Hippocampal formation (tissue), 2 donors: ENCODE results near the gene TNK1.
A peak's percentile ranks its signal among the peaks of the same experiment; 100 is the strongest.
"Not testable (repeated sequence)": the region's sequence is repeated elsewhere in the genome, so short reads cannot be mapped to it uniquely, and the experiment has no call there.

Source experiments
- DNase-seq, 2 donors: peaks; one replicate each; lab custom pipeline; 2025; lab: John Stamatoyannopoulos, UW

TNK1 gene

DNA sequence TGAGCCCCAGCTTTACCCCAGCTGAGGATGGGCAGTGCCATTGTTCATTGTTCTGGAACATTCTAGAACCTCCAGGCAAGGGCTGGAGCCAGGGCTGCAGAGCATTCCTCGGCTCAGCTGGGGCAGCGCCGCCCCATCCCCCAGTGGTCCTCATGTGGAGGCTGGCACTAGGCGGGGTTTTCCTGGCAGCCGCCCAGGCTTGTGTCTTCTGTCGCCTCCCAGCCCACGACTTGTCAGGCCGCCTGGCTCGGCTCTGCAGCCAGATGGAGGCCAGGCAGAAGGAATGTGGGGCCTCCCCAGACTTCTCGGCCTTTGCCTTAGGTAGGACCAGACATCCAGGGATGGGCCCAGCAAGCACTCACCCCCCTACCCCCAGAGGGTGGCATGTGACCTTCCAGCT is 25.8 kb upstream of the TNK1 start, which contains the start of gene TMEM95:
TMEM95 (plus strand) TSS at position 104 of the 400 bp plus-strand sequence; CDS start at position 153, 49 bp downstream.
- peak in 1 of 2 donors; percentile 42 for DNase-seq

DNA sequence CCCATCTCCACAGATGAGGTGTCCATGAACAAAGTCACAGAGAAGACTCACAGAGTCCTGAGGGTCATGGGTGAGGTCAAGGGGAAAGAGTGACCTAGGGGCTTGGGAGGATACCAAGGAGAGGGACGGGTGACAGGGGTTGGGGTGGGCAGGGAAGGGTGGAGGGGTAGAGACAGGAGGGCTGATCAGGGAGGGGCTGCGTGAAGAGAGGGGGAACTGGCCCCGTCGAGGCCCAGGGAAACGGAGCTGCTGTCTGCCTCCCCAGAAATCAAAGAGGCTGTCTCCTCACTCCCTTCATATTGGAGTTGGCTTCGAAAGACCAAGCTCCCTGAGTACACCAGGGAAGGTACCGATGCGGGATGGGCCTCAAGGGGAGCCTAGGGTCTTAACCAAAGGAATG is 25.3 kb upstream of the TNK1 start:
- DNase-seq: no peak

- DNase-seq: peak in 1 of 2 donors; percentile 69
Measured at GRCh38 chr17:7356072-7356549, 24.8 kb upstream of the TNK1 start.

GRCh38 chr17:7356756-7357155 is 24.1 kb upstream of the TNK1 start:
- DNase-seq: no peak

- no peak for DNase-seq
Measured at GRCh38 chr17:7357381-7357780, 23.5 kb upstream of the TNK1 start.

- no peak for DNase-seq
Measured at GRCh38 chr17:7361906-7362305, 19.0 kb upstream of the TNK1 start.

DNA sequence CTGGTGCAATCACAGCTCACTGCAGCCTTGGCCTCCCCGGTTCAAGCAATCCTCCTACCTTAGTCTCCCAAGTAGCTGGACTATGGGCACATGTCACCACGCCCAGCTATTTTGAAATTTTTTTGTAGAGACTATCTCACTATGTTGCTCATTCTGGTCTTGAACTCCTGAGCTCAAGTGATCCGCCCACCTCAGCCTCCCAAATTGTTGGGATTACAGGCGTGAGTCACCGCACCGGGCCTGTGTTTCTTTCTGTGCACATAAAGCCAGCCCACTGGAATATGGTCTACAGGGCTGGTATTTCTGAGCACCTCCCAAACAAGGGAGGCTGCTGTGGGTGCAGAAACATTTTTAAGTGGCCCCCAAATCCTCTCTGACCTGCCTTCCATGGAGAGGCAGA is 17.6 kb upstream of the TNK1 start:
- no peak for DNase-seq

- DNase-seq: not testable (repeated sequence)
Measured at GRCh38 chr17:7365963-7366362, 14.9 kb upstream of the TNK1 start.

DNA sequence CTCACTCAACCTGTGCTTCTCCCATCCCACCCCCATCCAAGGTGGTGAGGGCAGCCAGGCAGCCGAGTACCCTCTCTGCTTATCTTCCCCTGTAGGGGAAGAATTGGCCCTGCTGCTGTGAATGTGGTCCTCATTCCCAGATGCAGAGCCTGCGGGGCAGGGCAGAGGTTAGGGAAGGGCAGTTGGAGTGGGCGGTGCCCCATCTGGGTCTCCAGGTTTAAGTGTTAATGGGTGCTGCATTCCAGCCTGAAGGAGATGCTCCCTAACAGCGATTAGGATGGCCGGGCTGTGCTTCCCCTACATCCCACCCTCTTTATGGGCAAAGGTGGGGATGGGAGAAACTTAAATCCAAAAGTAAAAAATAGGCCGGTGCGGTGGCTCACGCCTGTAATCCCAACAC is 13.8 kb upstream of the TNK1 start:
- DNase-seq: no peak

DNA sequence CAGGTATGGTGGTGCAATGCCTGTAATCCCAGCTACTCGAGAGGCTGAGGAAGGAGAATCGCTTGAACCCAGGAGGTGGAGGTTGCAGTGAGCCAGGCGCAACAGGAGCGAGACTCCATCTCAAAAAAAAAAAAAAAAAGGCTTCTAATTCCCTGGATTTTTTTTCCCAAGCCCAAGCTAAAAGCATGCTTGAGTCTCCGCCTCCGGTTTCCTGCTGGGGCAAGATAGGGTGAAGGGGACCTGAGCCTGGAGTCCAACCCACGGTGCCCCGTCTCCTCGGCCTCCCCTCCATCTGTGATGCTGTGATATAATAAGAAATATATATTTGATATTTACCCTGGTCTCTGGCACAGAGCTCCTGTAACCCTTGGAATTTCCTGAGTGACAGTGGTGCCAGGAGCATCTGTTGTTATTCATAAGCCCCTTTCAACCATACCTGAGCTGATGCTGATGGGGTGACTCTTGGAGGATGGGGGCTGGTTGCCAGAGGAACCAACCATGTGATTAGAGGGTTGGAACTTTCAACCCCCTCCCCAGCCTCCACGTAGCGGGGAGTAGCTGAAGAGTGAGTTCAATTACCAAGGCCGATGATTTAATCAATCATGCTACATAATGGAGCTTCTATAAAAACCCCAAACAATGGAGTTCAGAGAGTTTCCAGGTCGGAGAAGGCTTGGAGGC is 12.8 kb upstream of the TNK1 start:
- DNase-seq: no peak

- not testable (repeated sequence) for DNase-seq
Measured at GRCh38 chr17:7368599-7368994, 12.3 kb upstream of the TNK1 start.

DNA sequence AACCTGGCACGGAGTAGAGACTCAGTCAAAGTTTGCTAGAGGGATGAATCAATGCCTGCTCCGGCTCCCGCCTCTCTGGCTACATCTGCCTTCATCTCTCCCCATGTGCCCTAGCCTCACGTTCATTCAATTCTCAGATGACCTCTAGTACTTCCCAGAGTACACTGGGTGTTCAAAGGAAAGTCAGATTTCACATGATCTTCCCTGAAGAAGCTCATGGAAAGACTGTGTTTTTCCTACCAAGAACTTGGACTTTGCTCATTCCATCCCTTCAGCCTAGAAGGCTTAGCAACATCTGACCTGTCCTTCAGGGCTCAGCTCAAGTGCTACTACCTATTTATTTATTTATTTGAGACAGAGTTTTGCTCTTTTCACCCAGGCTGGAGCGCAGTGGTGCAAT is 11.1 kb upstream of the TNK1 start:
- DNase-seq: no peak

DNA sequence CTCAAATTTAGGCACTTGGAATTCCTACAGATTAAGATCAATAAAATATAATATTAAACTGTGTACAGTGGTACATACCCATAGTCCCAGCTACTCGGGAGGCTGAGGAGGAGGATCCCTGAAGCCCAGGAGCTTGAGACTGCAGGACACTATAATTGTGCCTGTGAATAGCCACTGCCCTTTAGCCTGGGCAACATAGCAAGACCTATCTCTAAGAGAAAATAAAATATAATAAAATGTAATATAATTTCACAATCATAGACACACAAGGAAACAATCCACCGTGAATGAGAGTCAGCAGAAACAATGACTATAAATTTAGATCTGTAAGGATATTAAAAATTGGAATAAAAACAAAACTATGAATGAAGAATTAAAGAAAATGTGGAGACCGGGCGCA is 10.0 kb upstream of the TNK1 start:
- no peak for DNase-seq

- no peak for DNase-seq
Measured at GRCh38 chr17:7374353-7374752, 6.5 kb upstream of the TNK1 start.

DNA sequence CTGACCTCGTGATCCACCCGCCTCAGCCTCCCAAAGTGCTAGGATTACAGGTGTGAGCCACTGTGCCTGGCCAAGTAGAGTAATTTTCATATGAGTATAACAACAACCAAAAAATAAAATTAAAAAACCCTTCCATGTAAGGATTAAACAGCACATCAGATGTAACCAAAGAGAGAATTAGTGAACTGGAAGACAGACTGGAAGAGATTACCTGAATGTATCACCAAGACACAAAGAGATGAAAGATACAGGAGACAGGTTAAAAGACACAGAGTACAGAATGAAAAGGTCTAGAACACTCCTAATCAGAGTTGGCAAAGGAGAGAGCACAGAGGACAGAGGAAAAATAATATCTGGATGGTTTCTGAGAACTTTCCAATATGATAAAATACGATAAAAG is 1.8 kb upstream of the TNK1 start:
- DNase-seq: no peak

GRCh38 chr17:7380321-7380720 is 568 bp upstream of the TNK1 start:
- no peak for DNase-seq

GRCh38 chr17:7382901-7383300 is 2.0 kb downstream of the TNK1 start:
- no peak for DNase-seq

DNA sequence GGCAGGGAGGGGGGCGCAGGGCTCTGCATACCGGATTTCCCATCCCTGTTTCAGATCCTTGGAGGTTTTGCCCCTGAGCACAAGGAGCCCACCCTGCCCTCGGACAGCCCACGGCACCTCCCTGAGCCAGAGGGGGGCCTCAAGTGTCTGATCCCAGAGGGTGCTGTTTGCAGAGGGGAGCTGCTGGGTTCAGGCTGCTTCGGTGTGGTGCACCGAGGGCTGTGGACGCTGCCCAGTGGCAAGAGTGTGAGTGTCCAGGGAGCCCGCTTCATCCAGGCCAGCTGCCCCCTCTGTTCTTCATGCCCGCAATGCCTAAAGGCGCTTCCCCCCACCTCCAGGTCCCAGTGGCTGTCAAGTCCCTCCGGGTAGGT is 2.5 kb downstream of the TNK1 start:
- no peak for DNase-seq

GRCh38 chr17:7383742-7384488 is 3.0 kb downstream of the TNK1 start:
- no peak for DNase-seq

GRCh38 chr17:7384489-7385081 is 3.7 kb downstream of the TNK1 start:
- DNase-seq: no peak

GRCh38 chr17:7388856-7389255 is 8.0 kb downstream of the TNK1 start:
- DNase-seq: no peak

DNA sequence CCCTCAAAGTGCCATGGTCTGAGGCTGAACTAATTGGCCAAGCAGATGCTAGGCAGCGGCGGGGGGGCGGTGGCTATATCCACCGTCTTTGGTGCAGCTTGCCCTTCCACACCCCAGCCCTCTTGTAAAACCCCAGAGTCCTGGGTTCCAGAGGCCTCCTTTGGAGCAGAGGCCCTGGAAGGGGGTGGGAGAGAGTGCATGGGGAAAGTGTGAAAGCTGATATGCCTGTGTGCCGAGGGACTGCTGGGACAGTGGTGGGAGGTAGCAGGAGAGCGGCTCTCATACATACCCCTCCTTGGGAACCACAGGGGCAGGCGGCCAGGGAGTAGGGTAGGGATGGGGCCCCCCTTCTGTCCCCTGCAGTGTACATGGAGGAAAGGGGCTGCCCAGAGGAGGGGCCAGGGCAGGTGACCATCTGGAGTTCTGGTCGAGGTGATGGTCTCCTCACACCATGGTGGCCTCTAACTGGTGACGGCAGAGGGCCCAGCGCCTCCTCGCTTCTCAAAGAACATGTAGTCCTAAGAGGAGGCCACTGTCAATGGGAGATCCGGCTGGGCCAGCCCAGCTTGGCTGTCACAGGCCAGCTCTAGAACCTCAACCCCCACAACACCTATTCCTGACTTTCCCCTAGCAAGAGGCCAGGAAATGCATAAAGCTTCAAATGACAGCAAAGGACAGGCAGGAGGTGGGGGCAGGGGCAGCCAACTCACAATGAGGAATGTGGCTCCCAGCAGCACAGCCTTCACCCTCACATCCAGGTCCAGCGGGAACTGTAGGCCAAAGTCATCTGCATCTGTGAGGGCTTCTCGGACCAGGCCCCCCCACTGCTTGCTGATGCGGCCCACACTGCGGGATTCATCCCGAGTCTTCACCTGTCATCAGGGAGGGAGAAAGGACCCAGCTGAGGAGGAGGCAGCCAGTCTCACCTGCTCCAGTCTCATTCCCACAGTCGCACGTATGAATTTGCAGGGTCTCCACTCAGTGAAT is 9.3 kb downstream of the TNK1 start:
- no peak for DNase-seq
